Right lobe of liver (tissue), 6 donors: ENCODE data around the gene EPHA6. TPM values are rescaled to one million over a fixed set of nuclear protein-coding genes. Genes with fewer than 3 reads are reported as not detected.

ENCODE experiments used
- ATAC-seq, 4 donors: fragments of 200-7000 bp; cut with Tn5 transposase; one replicate each; pipeline ENCODE4 v1.9.1; 2020; ENCODE audit warnings: mild to moderate bottlenecking in 4 of 4, moderate library complexity in 4 of 4
- DNase-seq, 3 donors: peaks; one replicate each; pipeline ENCODE4 v3.0.0-alpha.2; 2020
- H3K27ac ChIP-seq, 3 donors: fragments of 200-600 bp; one replicate each; pipeline ENCODE4 v1.8.0; 2022
- H3K27me3 ChIP-seq, 2 donors: fragments of 200-600 bp; one replicate each; pipeline ENCODE4 v1.8.0; 2022
- H3K36me3 ChIP-seq, 4 donors: fragments of 200-600 bp; sonication (generic) in 1 of 4; one replicate each; pipeline versions ENCODE4 v1.5.1 to v1.8.0; 2017 to 2022; ENCODE audit warnings: control low read depth in 1 of 4
- H3K4me1 ChIP-seq, 4 donors: fragments of 200-600 bp; sonication (generic) in 1 of 4; one replicate each; pipeline versions ENCODE4 v1.5.1 to v1.8.0; 2017 to 2022; ENCODE audit warnings: control low read depth in 1 of 4
- H3K4me3 ChIP-seq, 3 donors: fragments of 200-600 bp; one replicate each; pipeline ENCODE4 v1.8.0; 2022
- H3K9me3 ChIP-seq, 4 donors: fragments of 200-600 bp; sonication (generic) in 1 of 4; one replicate each; pipeline versions ENCODE4 v1.5.1 to v1.8.0; 2017 to 2022; ENCODE audit warnings: control low read depth in 1 of 4
- CTCF ChIP-seq, 4 donors: fragments of 200-600 bp in 3 of 4; fragments of 450-650 bp in 1 of 4; IDR thresholded peaks; one replicate each; pipeline versions ENCODE4 v1.5.1 to v1.8.0; 2016 to 2022; ENCODE audit warnings: antibody characterized with exemption in 4 of 4, mild to moderate bottlenecking in 2 of 4
- POLR2A ChIP-seq: fragments of 450-650 bp; IDR thresholded peaks from one replicate; pipeline ENCODE4 v1.6.1; 2017; ENCODE audit warnings: antibody characterized with exemption, mild to moderate bottlenecking
- WGBS: methylation state at CpG from one replicate; pipeline ENCODE4 v1.1.6; 2018; ENCODE audit warnings: low coverage, low lambda C conversion rate; ENCODE audit not compliant: insufficient coverage; ENCODE audit errors: missing lambda C conversion rate; 5-methylcytosine and 5-hydroxymethylcytosine counted together
- intact Hi-C, 2 donors: fragments of 100-400 bp; cut with DNase I; formaldehyde crosslinking; loops; one replicate each; pipeline versions ENCODE4 v1.11.2 to v1.14.1; 2022
- total RNA-seq, 6 experiments: library from RNA; depleted of rRNA in 2 of 6; stranded (reverse); fragments of >200 nt in 2 of 6; fragmentation: NEBNext Ultra II Directional in 3 of 6; extraction: Animal tissue kit (Norgen Biotek cat#: 25700) in 3 of 6; gene quantifications; one replicate each; pipeline versions ENCODE4 v1.1.0 to v1.2.4, GENCODE V29; 2016 to 2023
- donor health status: DM: no; HTN: yes; CAD: no.
- donor health status: DM: no; HTN: no; CAD: no.
- donor health status: DM: no; HTN: no; CAD: no.
- donor health status: DM: no; HTN: yes; CAD: no.
- donor health status: DM: no; HTN: yes; CAD: no.

Gene EPHA6
- total RNA-seq, 6 experiments from 2014 or later: not detected

GRCh38 chr3:97694876-97695275 lies 880.5 kb downstream of the EPHA6 start:
- Histone ChIP-seq H3K4me1 (no peaks in the 10 kb centered on the region), H3K27ac (no peak overlapping the region), H3K27me3 (no peaks in the 10 kb centered on the region), H3K4me3 (no peak overlapping the region), H3K9me3 (no peaks in the 10 kb centered on the region), H3K36me3 (no peaks in the 10 kb centered on the region)
- 38% methylated on average over 1 of the region's 1 CpG for WGBS
- no peak for DNase-seq
- no peak for TF ChIP-seq CTCF (IDR thresholded peaks at IDR 0.05)
- no peak for TF ChIP-seq POLR2A
- intact Hi-C loops: no loop called here
- no peak for ATAC-seq

- no peak for ATAC-seq
- H3K9me3 ChIP-seq: no peaks in the 10 kb centered on the region
- no peak overlapping the region for H3K4me3 ChIP-seq
- TF ChIP-seq CTCF (IDR thresholded peaks at IDR 0.05) (no peak), POLR2A (no peak)
- no peak for DNase-seq
- H3K27me3 ChIP-seq: no peaks in the 10 kb centered on the region
- intact Hi-C loops: no loop called here
- no peaks in the 10 kb centered on the region for H3K36me3 ChIP-seq
- H3K4me1 ChIP-seq: no peaks in the 10 kb centered on the region
- no peak overlapping the region for H3K27ac ChIP-seq
- 62% methylated on average over 5 of the region's 5 CpGs for WGBS
Measured at GRCh38 chr3:97698691-97699090, 884.3 kb downstream of the EPHA6 start.

- Histone ChIP-seq H3K4me3 (no peak overlapping the region), H3K36me3 (no peaks in the 10 kb centered on the region), H3K4me1 (no peaks in the 10 kb centered on the region), H3K9me3 (no peaks in the 10 kb centered on the region), H3K27me3 (no peaks in the 10 kb centered on the region), H3K27ac (no peak overlapping the region)
- ATAC-seq (no peak), DNase-seq (no peak)
- intact Hi-C loops: no loop called here
- 56% methylated on average over 2 of the region's 2 CpGs for WGBS
- TF ChIP-seq POLR2A (no peak), CTCF (IDR thresholded peaks at IDR 0.05) (no peak)
Measured at GRCh38 chr3:97699889-97700288, 885.5 kb downstream of the EPHA6 start.

GRCh38 chr3:97705764-97706163 lies 891.4 kb downstream of the EPHA6 start:
- H3K27ac ChIP-seq: no peak overlapping the region
- H3K4me3 ChIP-seq: no peak overlapping the region
- H3K36me3 ChIP-seq: no peaks in the 10 kb centered on the region
- DNase-seq (no peak), ATAC-seq (no peak)
- WGBS: 67% methylated on average over 2 of the region's 2 CpGs
- no peaks in the 10 kb centered on the region for H3K27me3 ChIP-seq
- TF ChIP-seq CTCF (IDR thresholded peaks at IDR 0.05) (no peak), POLR2A (no peak)
- intact Hi-C loops: no loop called here
- H3K9me3 ChIP-seq: no peaks in the 10 kb centered on the region
- no peaks in the 10 kb centered on the region for H3K4me1 ChIP-seq

- ATAC-seq (no peak), DNase-seq (no peak)
- no peaks in the 10 kb centered on the region for H3K27me3 ChIP-seq
- H3K9me3 ChIP-seq: no peaks in the 10 kb centered on the region
- 64% methylated on average over 4 of the region's 4 CpGs for WGBS
- H3K4me3 ChIP-seq: no peak overlapping the region
- H3K27ac ChIP-seq: no peak overlapping the region
- TF ChIP-seq POLR2A (no peak), CTCF (IDR thresholded peaks at IDR 0.05) (no peak)
- H3K36me3 ChIP-seq: no peaks in the 10 kb centered on the region
- intact Hi-C loops: no loop called here
- H3K4me1 ChIP-seq: no peaks in the 10 kb centered on the region
Measured at GRCh38 chr3:97706226-97706625, 891.8 kb downstream of the EPHA6 start.
